ENCODE results near the gene PRKCB. TPM values are rescaled to one million over a fixed set of nuclear protein-coding genes. Genes with fewer than 3 reads are reported as not detected.

Gene PRKCB
- polyA plus RNA-seq, 2 of the 4 experiments (the other 2 are of a cell fraction) = 0.09 to 0.22 TPM

GRCh38 chr16:23899869-23900268 lies 64.1 kb downstream of the PRKCB start:
- WGBS (ENCODE audit: missing lambda C conversion rate) = 56% methylated on average over 2 of the region's 2 CpGs
- FAIRE-seq = no peak

GRCh38 chr16:23900480-23901177 lies 64.8 kb downstream of the PRKCB start:
- Histone ChIP-seq H3K4me1 (peaks cover 27% of the 10 kb centered on the region), H3K9me3 (no peaks in the 10 kb centered on the region), H3K27ac (no peak overlapping the region), H3K4me3 (no peak overlapping the region), H3K4me2 (no peak overlapping the region)
- ChIA-PET CTCF (interaction anchor here (1.7 kb wide), 1 partner anchor 78 kb away, joined by 4 read pairs; no protein-coding TSS in a partner anchor), POLR2A (no interaction called here)
- FAIRE-seq = no peak
- 67% methylated on average over 7 of the region's 7 CpGs for WGBS (ENCODE audit: missing lambda C conversion rate)
- DNase-seq (ENCODE audit: low read depth in 1 of 2, low spot score in 1 of 2) = no peak
- no peak for ATAC-seq
- TF ChIP-seq FOSL2 (IDR thresholded peaks at IDR 0.05) (no peak), FOSL2 (CRISPR knock-in tag; IDR thresholded peaks at IDR 0.05) (no peak), CHD4 (IDR thresholded peaks at IDR 0.05; ENCODE audit: borderline replicate concordance) (no peak), ZNF302 (CRISPR knock-in tag; IDR thresholded peaks at IDR 0.05) (no peak), CBX2 (IDR thresholded peaks at IDR 0.05; ENCODE audit: borderline replicate concordance, low read depth) (no peak), EHMT2 (IDR thresholded peaks at IDR 0.05; ENCODE audit: low read depth) (no peak), HDAC2 (IDR thresholded peaks at IDR 0.05) (no peak)

More at GRCh38 chr16:23899869-23900268, 64.1 kb downstream of the PRKCB start:
- POLR2A ChIA-PET = no interaction called here
- H3K27ac ChIP-seq = no peak overlapping the region
- TF ChIP-seq RAD21 (conservative IDR thresholded peaks at IDR 0.05 in 1 of 2, IDR thresholded peaks at IDR 0.05 in 1 of 2) (no peak), BCL3 (IDR thresholded peaks at IDR 0.05) (no peak), PHF8 (IDR thresholded peaks at IDR 0.05; ENCODE audit: borderline replicate concordance, low read depth) (no peak), PBX3 (IDR thresholded peaks at IDR 0.05) (no peak), MYC (IDR thresholded peaks at IDR 0.05; ENCODE audit: borderline replicate concordance, low read length) (no peak)
- H3K9me3 ChIP-seq = no peaks in the 10 kb centered on the region
- CTCF ChIA-PET = no interaction called here
- H3K4me2 ChIP-seq = no peak overlapping the region
- no peak overlapping the region for H3K4me3 ChIP-seq
- peaks cover 21% of the 10 kb centered on the region for H3K4me1 ChIP-seq
- DNase-seq (ENCODE audit: low read depth in 1 of 2, low spot score in 1 of 2) = no peak
- ATAC-seq = no peak

- WGBS (ENCODE audit: missing lambda C conversion rate) = 59% methylated on average over 13 of the region's 13 CpGs
- POLR2A ChIA-PET = no interaction called here
- CTCF ChIA-PET = interaction anchor here (0.7 to 1.7 kb wide), 2 partner anchors 77 to 101 kb away, joined by 3 to 4 read pairs; no protein-coding TSS in a partner anchor
- DNase-seq (ENCODE audit: low read depth in 1 of 2, low spot score in 1 of 2) (no peak), ATAC-seq (no peak), FAIRE-seq (no peak)
- Histone ChIP-seq H3K4me2 (no peak overlapping the region), H3K9me3 (no peaks in the 10 kb centered on the region), H3K4me3 (no peak overlapping the region), H3K27ac (no peak overlapping the region), H3K4me1 (peaks cover 35% of the 10 kb centered on the region)
- TF ChIP-seq ATOH8 (CRISPR knock-in tag; IDR thresholded peaks at IDR 0.05; ENCODE audit: low read depth) = no peak
- no peak for TF ChIP-seq KDM5A (IDR thresholded peaks at IDR 0.05)
- no peak for TF ChIP-seq SREBF2 (IDR thresholded peaks at IDR 0.05)
- no peak for TF ChIP-seq E2F6 (IDR thresholded peaks at IDR 0.05; ENCODE audit: borderline replicate concordance, low read depth)
- TF ChIP-seq EP300 (IDR thresholded peaks at IDR 0.05) = no peak
- no peak for TF ChIP-seq RFX5 (IDR thresholded peaks at IDR 0.05)
- no peak for TF ChIP-seq FOSB (CRISPR knock-in tag; IDR thresholded peaks at IDR 0.05)
- no peak for TF ChIP-seq POLR2AphosphoS2 (conservative IDR thresholded peaks at IDR 0.05; ENCODE audit: low read length)
- no peak for TF ChIP-seq NFE2L2 (conservative IDR thresholded peaks at IDR 0.05; ENCODE audit: low read length)
- no peak for TF ChIP-seq HEYL (CRISPR knock-in tag; IDR thresholded peaks at IDR 0.05)
- TF ChIP-seq JUN (IDR thresholded peaks at IDR 0.05) = no peak
These were observed 65.6 kb downstream of the PRKCB start for GRCh38 chr16:23901178-23902033.

All from A549 (cell line).